Neural crest cell (in vitro differentiated cells): ENCODE data around the gene CPOX. TPM values are rescaled to one million over a fixed set of nuclear protein-coding genes. Genes with fewer than 3 reads are reported as not detected.
"Not testable (repeated sequence)": the region's sequence is repeated elsewhere in the genome, so short reads cannot be mapped to it uniquely, and the experiment has no call there.

Experiments
- DNase-seq: peaks from one replicate; pipeline ENCODE4 v3.0.0; 2021; ENCODE audit warnings: low read depth, mixed read lengths, low spot score
- H3K27ac Mint-ChIP-seq: one replicate; pipeline ENCODE4 v1.8.0; 2021; ENCODE audit warnings: mild to moderate bottlenecking, mixed read lengths; ENCODE audit not compliant: unreplicated experiment
- H3K27me3 Mint-ChIP-seq: 2 replicates; pipeline ENCODE4 v1.8.0; 2021; ENCODE audit warnings: low read depth, mild to moderate bottlenecking, mixed read lengths
- H3K36me3 Mint-ChIP-seq: 2 replicates; pipeline ENCODE4 v1.8.0; 2021; ENCODE audit warnings: low read depth, mild to moderate bottlenecking, mixed read lengths
- H3K4me1 Mint-ChIP-seq: 2 replicates; pipeline ENCODE4 v1.8.0; 2021; ENCODE audit warnings: mixed read lengths
- H3K4me3 Mint-ChIP-seq: one replicate; pipeline ENCODE4 v1.8.0; 2021; ENCODE audit warnings: mild to moderate bottlenecking, mixed read lengths
- H3K9me3 Mint-ChIP-seq: 2 replicates; pipeline ENCODE4 v1.8.0; 2021; ENCODE audit warnings: mixed read lengths
- total RNA-seq: library from RNA; stranded (reverse); gene quantifications from 2 replicates; pipeline ENCODE4 v1.2.1, GENCODE V29; 2021
- TF ChIP-seq, protein P1 (sequence below): fragments of 200-600 bp; sonication (generic); conservative IDR thresholded peaks from 2 replicates; pipeline ENCODE4 v1.5.0; 2021; ENCODE audit warnings: antibody characterized with exemption, mild to moderate bottlenecking

Gene CPOX
- total RNA-seq, 1 donor from 2014 or later, result 28.1 TPM

GRCh38 chr3:98565237-98565643 lies 28.2 kb downstream of the CPOX start:
- DNase-seq, result no peak
- TF ChIP-seq, protein P1, sequence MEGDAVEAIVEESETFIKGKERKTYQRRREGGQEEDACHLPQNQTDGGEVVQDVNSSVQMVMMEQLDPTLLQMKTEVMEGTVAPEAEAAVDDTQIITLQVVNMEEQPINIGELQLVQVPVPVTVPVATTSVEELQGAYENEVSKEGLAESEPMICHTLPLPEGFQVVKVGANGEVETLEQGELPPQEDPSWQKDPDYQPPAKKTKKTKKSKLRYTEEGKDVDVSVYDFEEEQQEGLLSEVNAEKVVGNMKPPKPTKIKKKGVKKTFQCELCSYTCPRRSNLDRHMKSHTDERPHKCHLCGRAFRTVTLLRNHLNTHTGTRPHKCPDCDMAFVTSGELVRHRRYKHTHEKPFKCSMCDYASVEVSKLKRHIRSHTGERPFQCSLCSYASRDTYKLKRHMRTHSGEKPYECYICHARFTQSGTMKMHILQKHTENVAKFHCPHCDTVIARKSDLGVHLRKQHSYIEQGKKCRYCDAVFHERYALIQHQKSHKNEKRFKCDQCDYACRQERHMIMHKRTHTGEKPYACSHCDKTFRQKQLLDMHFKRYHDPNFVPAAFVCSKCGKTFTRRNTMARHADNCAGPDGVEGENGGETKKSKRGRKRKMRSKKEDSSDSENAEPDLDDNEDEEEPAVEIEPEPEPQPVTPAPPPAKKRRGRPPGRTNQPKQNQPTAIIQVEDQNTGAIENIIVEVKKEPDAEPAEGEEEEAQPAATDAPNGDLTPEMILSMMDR, result no peak
- no peak overlapping the region for H3K4me3 Mint-ChIP-seq
- H3K4me1 Mint-ChIP-seq, result no peaks in the 10 kb centered on the region
- no peaks in the 10 kb centered on the region for H3K27me3 Mint-ChIP-seq
- no peaks in the 10 kb centered on the region for H3K9me3 Mint-ChIP-seq
- H3K27ac Mint-ChIP-seq, result no peak overlapping the region
- H3K36me3 Mint-ChIP-seq, result no peaks in the 10 kb centered on the region

GRCh38 chr3:98564282-98565005 lies 29.0 kb downstream of the CPOX start:
- TF ChIP-seq, protein P1, result no peak
- DNase-seq, result no peak
- Mint-ChIP-seq H3K4me1 (no peaks in the 10 kb centered on the region), H3K27ac (no peak overlapping the region), H3K27me3 (no peaks in the 10 kb centered on the region), H3K9me3 (no peaks in the 10 kb centered on the region), H3K36me3 (no peaks in the 10 kb centered on the region), H3K4me3 (no peak overlapping the region)

GRCh38 chr3:98563661-98564281 lies 29.6 kb downstream of the CPOX start:
- H3K27ac Mint-ChIP-seq, result no peak overlapping the region
- peaks cover 2% of the 10 kb centered on the region for H3K27me3 Mint-ChIP-seq
- no peak for DNase-seq
- H3K36me3 Mint-ChIP-seq, result no peaks in the 10 kb centered on the region
- no peaks in the 10 kb centered on the region for H3K9me3 Mint-ChIP-seq
- no peaks in the 10 kb centered on the region for H3K4me1 Mint-ChIP-seq
- TF ChIP-seq, protein P1, result no peak
- no peak overlapping the region for H3K4me3 Mint-ChIP-seq

DNA sequence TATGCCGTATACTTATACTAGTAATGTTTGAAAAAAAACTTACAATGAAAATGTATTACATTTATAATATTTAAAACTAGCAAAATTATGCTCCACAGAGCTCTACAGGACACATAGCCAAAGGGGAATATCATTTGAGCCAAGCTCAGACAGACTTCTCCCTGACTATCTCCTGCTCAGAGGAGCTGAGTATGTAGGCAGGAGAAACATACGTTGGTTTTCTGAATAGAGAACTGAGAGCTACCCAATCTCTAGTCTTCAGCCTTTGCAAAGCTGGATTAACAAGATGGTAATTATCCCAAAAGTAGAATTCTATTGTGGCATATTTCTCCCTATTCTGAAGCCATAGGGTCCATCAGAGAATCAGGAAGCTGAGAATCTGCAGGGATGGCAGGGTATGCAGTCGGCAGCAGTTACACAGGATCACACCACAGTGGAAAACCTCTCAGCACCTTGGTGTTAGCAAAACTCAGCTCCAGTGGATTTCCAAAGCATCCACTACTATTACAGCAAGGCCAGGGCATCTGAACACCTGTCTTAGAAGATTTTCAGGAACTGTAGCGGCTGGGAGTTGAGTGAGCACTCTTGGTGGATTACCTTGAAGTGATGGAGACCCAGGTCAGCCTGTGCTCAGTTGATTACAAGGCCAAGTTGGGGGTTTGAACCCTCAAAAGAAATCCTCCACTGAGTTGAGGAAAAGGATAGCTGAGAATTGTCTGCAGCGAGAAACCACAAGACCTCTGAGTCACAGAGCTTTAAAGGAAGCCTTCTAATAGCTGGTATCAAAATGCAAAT lies 31.5 kb downstream of the CPOX start:
- no peak for DNase-seq
- H3K27me3 Mint-ChIP-seq, result peaks cover 7% of the 10 kb centered on the region
- no peaks in the 10 kb centered on the region for H3K4me1 Mint-ChIP-seq
- H3K4me3 Mint-ChIP-seq, result no peak overlapping the region
- H3K9me3 Mint-ChIP-seq, result no peaks in the 10 kb centered on the region
- H3K27ac Mint-ChIP-seq, result no peak overlapping the region
- TF ChIP-seq, protein P1, result no peak
- H3K36me3 Mint-ChIP-seq, result no peaks in the 10 kb centered on the region

- no peaks in the 10 kb centered on the region for H3K36me3 Mint-ChIP-seq
- H3K27ac Mint-ChIP-seq, result no peak overlapping the region
- H3K27me3 Mint-ChIP-seq, result peaks cover 7% of the 10 kb centered on the region
- TF ChIP-seq, protein P1, result no peak
- DNase-seq, result no peak
- no peak overlapping the region for H3K4me3 Mint-ChIP-seq
- no peaks in the 10 kb centered on the region for H3K9me3 Mint-ChIP-seq
- no peaks in the 10 kb centered on the region for H3K4me1 Mint-ChIP-seq
These were observed 32.5 kb downstream of the CPOX start for GRCh38 chr3:98560911-98561310.

DNA sequence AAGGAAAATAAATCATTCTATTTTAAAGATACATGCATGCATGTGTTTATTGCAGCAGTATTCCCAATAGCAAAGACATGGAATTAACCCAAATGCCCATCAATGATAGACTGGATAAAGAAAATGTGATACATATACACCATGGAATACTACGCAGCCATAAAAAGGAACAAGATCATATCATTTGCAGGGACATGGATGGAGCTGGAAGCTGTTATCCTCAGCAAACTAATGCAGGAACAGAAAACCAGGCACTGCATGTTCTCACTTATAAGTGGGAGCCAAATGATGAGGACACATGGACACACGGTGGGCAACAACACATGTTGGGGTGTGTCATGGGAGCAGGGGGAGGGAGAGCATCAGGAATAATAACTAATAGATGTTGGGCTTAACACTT lies 33.6 kb downstream of the CPOX start:
- H3K36me3 Mint-ChIP-seq, H3K27me3 Mint-ChIP-seq, H3K27ac Mint-ChIP-seq, DNase-seq, H3K4me1 Mint-ChIP-seq, H3K4me3 Mint-ChIP-seq, H3K9me3 Mint-ChIP-seq: not testable (repeated sequence)
